Hepatocyte (in vitro differentiated cells): ENCODE data around the gene CCL1. TPM values are rescaled to one million over a fixed set of nuclear protein-coding genes. Genes with fewer than 3 reads are reported as not detected.

ENCODE experiments used
- DNase-seq: peaks from one replicate; pipeline ENCODE4 v3.0.0-alpha.2; 2016; ENCODE audit warnings: low spot score
- H2AFZ ChIP-seq: fragments of 200-600 bp; sonication (generic); 2 replicates; pipeline ENCODE4 v1.6.0; 2016; ENCODE audit warnings: antibody characterized with exemption, mild to moderate bottlenecking
- H3K27ac ChIP-seq: fragments of 200-600 bp; sonication (generic); 2 replicates; pipeline ENCODE4 v1.5.1; 2016; ENCODE audit warnings: mild to moderate bottlenecking
- H3K27me3 ChIP-seq: fragments of 200-600 bp; sonication (generic); 2 replicates; pipeline ENCODE4 v1.6.1; 2016
- H3K36me3 ChIP-seq: fragments of 200-600 bp; sonication (generic); replicated peaks from 2 replicates; pipeline ENCODE4 v1.5.1; 2016; ENCODE audit warnings: low read depth; ENCODE audit not compliant: insufficient read depth
- H3K4me1 ChIP-seq: fragments of 200-600 bp; sonication (generic); 2 replicates; pipeline ENCODE4 v1.5.1; 2016; ENCODE audit warnings: mild to moderate bottlenecking, moderate library complexity; ENCODE audit not compliant: insufficient read depth
- H3K4me2 ChIP-seq: fragments of 200-600 bp; sonication (generic); 2 replicates; pipeline ENCODE4 v1.6.0; 2016
- H3K4me3 ChIP-seq: fragments of 200-600 bp; sonication (generic); 2 replicates; pipeline ENCODE4 v1.5.1; 2016; ENCODE audit warnings: mild to moderate bottlenecking
- H3K79me2 ChIP-seq: fragments of 200-600 bp; sonication (generic); 2 replicates; pipeline ENCODE4 v1.6.0; 2017; ENCODE audit warnings: mild to moderate bottlenecking
- H3K9me2 ChIP-seq: fragments of 200-600 bp; sonication (generic); replicated peaks from 2 replicates; pipeline ENCODE4 v1.6.0; 2017; ENCODE audit warnings: mild to moderate bottlenecking; ENCODE audit not compliant: insufficient read depth
- H3K9me3 ChIP-seq: fragments of 200-600 bp; sonication (generic); 2 replicates; pipeline ENCODE4 v1.5.1; 2016; ENCODE audit warnings: low read depth, mild to moderate bottlenecking
- H4K20me1 ChIP-seq: fragments of 200-600 bp; sonication (generic); 2 replicates; pipeline ENCODE4 v1.6.0; 2016; ENCODE audit warnings: mild to moderate bottlenecking; ENCODE audit not compliant: insufficient read depth, poor library complexity, severe bottlenecking
- EZH2 ChIP-seq: fragments of 200-600 bp; sonication (generic); IDR thresholded peaks from 2 replicates; pipeline ENCODE4 v1.6.1; 2016; ENCODE audit warnings: antibody characterized with exemption, mild to moderate bottlenecking, borderline replicate concordance
- EZH2phosphoT487 ChIP-seq: fragments of 200-600 bp; sonication (generic); IDR thresholded peaks from one replicate; pipeline ENCODE4 v1.6.1; 2018; ENCODE audit warnings: antibody characterized with exemption, mild to moderate bottlenecking, low read depth, moderate library complexity; ENCODE audit not compliant: unreplicated experiment, severe bottlenecking
- WGBS: methylation state at CpG from one replicate; pipeline ENCODE4 v1.1.6; 2016; ENCODE audit warnings: low lambda C conversion rate; ENCODE audit errors: missing lambda C conversion rate; 5-methylcytosine and 5-hydroxymethylcytosine counted together
- polyA plus RNA-seq: library from polyadenylated mRNA; unstranded; fragments of >200 nt; fragmentation: Nextera tagmentation; extraction: Ambion mirVana; gene quantifications from 2 replicates; pipeline ENCODE4 v1.2.1, GENCODE V29; 2016
- total RNA-seq: library from RNA; depleted of rRNA; stranded (reverse); fragments of >200 nt; gene quantifications from 2 replicates; pipeline ENCODE4 v1.2.3, GENCODE V29; 2014
- TF ChIP-seq, protein P1 (sequence below): fragments of 200-600 bp; sonication (generic); IDR thresholded peaks from 2 replicates; pipeline ENCODE4 v1.5.1; 2016; ENCODE audit warnings: antibody characterized with exemption, mild to moderate bottlenecking; ENCODE audit not compliant: poor library complexity

CCL1 gene
- total and polyA plus RNA-seq, 2 experiments from 2014 or later = not detected

DNA sequence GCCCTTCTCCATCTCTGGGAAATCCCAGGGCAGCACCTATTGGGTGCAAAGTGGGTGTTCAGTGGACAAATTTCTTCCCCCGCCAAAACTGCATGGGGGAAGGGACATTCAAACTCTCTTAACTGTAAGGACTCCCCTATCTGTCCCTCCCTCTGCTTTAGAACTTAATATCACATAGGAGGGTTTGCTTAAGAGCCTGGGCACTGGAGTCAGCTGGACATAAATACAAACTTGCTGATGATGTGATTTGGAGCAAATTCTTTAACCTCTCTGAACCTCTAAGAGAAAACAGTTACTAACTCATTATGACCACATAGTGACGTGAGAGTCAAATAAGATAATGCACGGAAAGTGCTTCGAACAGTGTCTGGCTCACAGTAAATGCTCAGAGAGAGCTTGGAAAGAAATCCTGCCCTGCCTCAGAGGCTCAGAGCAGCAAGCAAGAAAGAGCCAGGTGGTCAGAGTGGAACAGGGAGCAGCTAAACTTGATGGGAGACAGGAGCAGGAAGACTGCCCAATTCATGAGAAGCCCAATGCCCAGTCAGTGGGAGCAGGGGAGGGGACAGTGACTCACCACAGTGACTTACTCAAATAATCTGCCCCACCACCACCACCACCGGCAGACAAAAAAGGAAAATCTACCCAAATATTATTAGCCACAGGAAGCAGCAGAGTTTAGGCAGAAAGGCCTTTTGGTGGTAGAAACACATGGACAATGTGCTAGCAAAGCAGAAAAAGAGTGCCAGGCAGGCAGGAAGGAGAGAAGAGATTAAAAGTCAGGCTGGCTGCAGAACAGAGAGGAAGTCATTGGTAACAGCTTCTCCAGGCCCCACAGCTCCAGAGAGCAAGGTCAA lies 23.9 kb upstream of the CCL1 start:
- DNase-seq = no peak
- no peak overlapping the region for H2AFZ ChIP-seq
- H4K20me1 ChIP-seq = no peaks in the 10 kb centered on the region
- H3K27me3 ChIP-seq = peaks cover 13% of the 10 kb centered on the region
- H3K9me2 ChIP-seq = no peaks in the 10 kb centered on the region
- no peaks in the 10 kb centered on the region for H3K4me1 ChIP-seq
- H3K36me3 ChIP-seq = no peaks in the 10 kb centered on the region
- no peak overlapping the region for H3K27ac ChIP-seq
- no peaks in the 10 kb centered on the region for H3K79me2 ChIP-seq
- H3K9me3 ChIP-seq = no peaks in the 10 kb centered on the region
- no peak for TF ChIP-seq EZH2
- H3K4me3 ChIP-seq = no peak overlapping the region
- H3K4me2 ChIP-seq = no peak overlapping the region
- WGBS = 84% methylated on average over 5 of the region's 5 CpGs

DNA sequence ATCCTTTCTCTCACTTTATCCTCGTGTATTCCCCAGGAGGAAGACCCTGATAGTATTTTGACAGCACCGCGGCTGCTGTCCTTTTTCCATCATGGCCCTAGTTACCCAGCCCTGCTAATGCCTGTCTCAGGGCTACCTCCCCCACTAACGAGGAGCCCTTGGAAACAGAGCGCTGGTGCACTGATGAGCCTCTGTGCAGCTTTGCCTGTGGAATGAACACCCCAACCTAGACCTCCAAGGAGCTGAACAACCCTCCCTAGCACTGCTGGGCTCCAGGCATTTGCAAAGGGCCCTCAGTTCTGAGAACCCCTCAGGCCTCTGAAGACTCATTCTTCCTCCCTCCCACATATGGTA lies 23.3 kb upstream of the CCL1 start:
- no peaks in the 10 kb centered on the region for H4K20me1 ChIP-seq
- no peaks in the 10 kb centered on the region for H3K79me2 ChIP-seq
- H3K27ac ChIP-seq = no peak overlapping the region
- no peaks in the 10 kb centered on the region for H3K36me3 ChIP-seq
- TF ChIP-seq, protein P1, sequence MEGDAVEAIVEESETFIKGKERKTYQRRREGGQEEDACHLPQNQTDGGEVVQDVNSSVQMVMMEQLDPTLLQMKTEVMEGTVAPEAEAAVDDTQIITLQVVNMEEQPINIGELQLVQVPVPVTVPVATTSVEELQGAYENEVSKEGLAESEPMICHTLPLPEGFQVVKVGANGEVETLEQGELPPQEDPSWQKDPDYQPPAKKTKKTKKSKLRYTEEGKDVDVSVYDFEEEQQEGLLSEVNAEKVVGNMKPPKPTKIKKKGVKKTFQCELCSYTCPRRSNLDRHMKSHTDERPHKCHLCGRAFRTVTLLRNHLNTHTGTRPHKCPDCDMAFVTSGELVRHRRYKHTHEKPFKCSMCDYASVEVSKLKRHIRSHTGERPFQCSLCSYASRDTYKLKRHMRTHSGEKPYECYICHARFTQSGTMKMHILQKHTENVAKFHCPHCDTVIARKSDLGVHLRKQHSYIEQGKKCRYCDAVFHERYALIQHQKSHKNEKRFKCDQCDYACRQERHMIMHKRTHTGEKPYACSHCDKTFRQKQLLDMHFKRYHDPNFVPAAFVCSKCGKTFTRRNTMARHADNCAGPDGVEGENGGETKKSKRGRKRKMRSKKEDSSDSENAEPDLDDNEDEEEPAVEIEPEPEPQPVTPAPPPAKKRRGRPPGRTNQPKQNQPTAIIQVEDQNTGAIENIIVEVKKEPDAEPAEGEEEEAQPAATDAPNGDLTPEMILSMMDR = no peak
- no peak for TF ChIP-seq EZH2phosphoT487
- no peak for TF ChIP-seq EZH2
- peaks cover 13% of the 10 kb centered on the region for H3K27me3 ChIP-seq
- no peak overlapping the region for H3K4me3 ChIP-seq
- no peaks in the 10 kb centered on the region for H3K4me1 ChIP-seq
- H3K9me2 ChIP-seq = no peaks in the 10 kb centered on the region
- 84% methylated on average over 5 of the region's 5 CpGs for WGBS
- no peaks in the 10 kb centered on the region for H3K9me3 ChIP-seq
- H3K4me2 ChIP-seq = no peak overlapping the region
- H2AFZ ChIP-seq = no peak overlapping the region
- no peak for DNase-seq

DNA sequence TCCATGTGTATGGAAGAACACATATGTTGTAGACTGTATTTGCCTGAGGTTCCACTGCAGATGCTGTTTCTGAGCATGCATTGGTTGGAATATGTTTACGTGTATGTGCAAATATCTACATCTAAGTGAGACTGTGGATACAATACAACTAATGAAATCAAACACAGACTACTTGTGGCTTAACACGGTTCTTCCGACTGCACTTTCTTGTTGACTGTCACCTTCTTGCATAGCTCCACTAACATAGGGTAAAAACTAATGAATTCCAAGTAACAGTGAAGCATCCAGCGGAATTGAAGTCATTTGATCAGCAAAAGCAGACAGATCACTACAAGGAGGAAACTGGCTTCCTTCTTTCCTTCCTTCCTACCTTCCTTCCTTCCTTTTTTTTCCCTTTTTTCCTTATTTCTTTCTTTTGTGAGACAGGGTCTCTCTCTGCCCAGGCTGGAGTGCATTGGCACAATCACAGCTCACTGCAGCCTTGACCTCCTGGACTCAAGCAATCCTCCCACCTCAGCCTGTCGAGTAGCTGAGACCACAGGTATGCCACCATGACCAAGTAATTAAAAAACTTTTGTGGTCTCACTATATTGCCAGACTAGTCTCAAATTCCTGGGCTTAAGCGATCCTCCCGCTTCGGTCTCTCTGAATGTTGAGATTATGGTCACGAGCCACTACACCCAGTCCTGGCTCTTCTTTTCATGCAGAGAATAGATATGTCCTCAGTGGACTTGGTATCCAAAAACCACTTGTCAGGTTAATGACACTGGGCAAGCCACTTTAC lies 22.0 kb upstream of the CCL1 start:
- Histone ChIP-seq H3K4me1 (no peaks in the 10 kb centered on the region), H4K20me1 (no peaks in the 10 kb centered on the region), H3K4me3 (no peak overlapping the region), H3K9me3 (no peaks in the 10 kb centered on the region), H3K4me2 (no peak overlapping the region), H3K27me3 (peaks cover 13% of the 10 kb centered on the region), H2AFZ (no peak overlapping the region), H3K79me2 (no peaks in the 10 kb centered on the region), H3K9me2 (no peaks in the 10 kb centered on the region), H3K36me3 (no peaks in the 10 kb centered on the region), H3K27ac (no peak overlapping the region)
- no peak for DNase-seq
- 78% methylated on average over 9 of the region's 9 CpGs for whole genome bisulfite sequencing
- TF ChIP-seq, protein P1 = no peak
- TF ChIP-seq EZH2phosphoT487 = no peak
- no peak for TF ChIP-seq EZH2

DNA sequence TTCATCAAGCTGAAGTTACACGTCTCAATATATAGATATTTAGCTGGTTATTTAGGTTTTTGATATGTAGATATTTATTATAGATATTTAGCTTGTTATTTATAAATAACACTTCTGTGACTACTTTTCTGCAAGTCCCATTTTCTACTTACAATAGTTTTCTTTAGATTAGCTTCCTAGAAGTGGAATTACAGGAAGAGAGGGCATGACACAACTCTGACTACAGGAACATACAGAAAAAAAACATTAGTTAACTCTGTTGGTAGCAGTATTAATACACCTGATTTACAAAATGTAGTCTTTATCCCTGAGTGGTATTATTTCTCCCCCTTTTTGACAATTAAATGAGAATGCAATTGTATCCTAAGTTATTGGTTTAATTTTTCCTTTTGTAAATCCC lies 21.2 kb upstream of the CCL1 start:
- Histone ChIP-seq H3K36me3 (no peaks in the 10 kb centered on the region), H3K4me3 (no peak overlapping the region), H3K27ac (no peak overlapping the region), H3K4me1 (no peaks in the 10 kb centered on the region), H2AFZ (no peak overlapping the region), H3K9me3 (no peaks in the 10 kb centered on the region), H3K4me2 (no peak overlapping the region), H4K20me1 (no peaks in the 10 kb centered on the region), H3K27me3 (peaks cover 13% of the 10 kb centered on the region), H3K79me2 (no peaks in the 10 kb centered on the region), H3K9me2 (no peaks in the 10 kb centered on the region)
- no peak for DNase-seq
- WGBS = 83% methylated on average over 1 of the region's 1 CpG
- TF ChIP-seq EZH2 (no peak), EZH2phosphoT487 (no peak)
- TF ChIP-seq, protein P1 = no peak
